Muscle layer of colon (tissue), 2 donors: Measurements from ENCODE around the gene TOR4A.

Experiments
- H3K27ac ChIP-seq: one replicate; pipeline ENCODE4 v1.7.0; 2013; ENCODE audit warnings: low read depth, mild to moderate bottlenecking, low read length, moderate library complexity
- H3K27me3 ChIP-seq, 2 donors: one replicate each; pipeline ENCODE4 v1.7.0; 2013; ENCODE audit warnings: low read length in 2 of 2, mild to moderate bottlenecking in 2 of 2; ENCODE audit not compliant: insufficient read depth in 2 of 2, control insufficient read depth in 1 of 2
- H3K36me3 ChIP-seq: one replicate; pipeline ENCODE4 v1.7.0; 2013; ENCODE audit warnings: mild to moderate bottlenecking, low read length; ENCODE audit not compliant: insufficient read depth
- H3K4me1 ChIP-seq: one replicate; pipeline ENCODE4 v1.7.0; 2013; ENCODE audit warnings: mild to moderate bottlenecking, low read length; ENCODE audit not compliant: insufficient read depth
- H3K4me3 ChIP-seq, 2 donors: one replicate each; pipeline ENCODE4 v1.7.0; 2013; ENCODE audit warnings: low read length in 2 of 2, low read depth in 1 of 2, mild to moderate bottlenecking in 1 of 2, moderate library complexity in 1 of 2
- H3K9ac ChIP-seq: one replicate; pipeline ENCODE4 v1.7.0; 2013; ENCODE audit warnings: low read length
- H3K9me3 ChIP-seq: one replicate; pipeline ENCODE4 v1.7.0; 2013; ENCODE audit warnings: mild to moderate bottlenecking, low read length
- donor health status: abdominal sarcoma.
- donor health status: Adenocarcinoma of cecum.

TOR4A gene

DNA sequence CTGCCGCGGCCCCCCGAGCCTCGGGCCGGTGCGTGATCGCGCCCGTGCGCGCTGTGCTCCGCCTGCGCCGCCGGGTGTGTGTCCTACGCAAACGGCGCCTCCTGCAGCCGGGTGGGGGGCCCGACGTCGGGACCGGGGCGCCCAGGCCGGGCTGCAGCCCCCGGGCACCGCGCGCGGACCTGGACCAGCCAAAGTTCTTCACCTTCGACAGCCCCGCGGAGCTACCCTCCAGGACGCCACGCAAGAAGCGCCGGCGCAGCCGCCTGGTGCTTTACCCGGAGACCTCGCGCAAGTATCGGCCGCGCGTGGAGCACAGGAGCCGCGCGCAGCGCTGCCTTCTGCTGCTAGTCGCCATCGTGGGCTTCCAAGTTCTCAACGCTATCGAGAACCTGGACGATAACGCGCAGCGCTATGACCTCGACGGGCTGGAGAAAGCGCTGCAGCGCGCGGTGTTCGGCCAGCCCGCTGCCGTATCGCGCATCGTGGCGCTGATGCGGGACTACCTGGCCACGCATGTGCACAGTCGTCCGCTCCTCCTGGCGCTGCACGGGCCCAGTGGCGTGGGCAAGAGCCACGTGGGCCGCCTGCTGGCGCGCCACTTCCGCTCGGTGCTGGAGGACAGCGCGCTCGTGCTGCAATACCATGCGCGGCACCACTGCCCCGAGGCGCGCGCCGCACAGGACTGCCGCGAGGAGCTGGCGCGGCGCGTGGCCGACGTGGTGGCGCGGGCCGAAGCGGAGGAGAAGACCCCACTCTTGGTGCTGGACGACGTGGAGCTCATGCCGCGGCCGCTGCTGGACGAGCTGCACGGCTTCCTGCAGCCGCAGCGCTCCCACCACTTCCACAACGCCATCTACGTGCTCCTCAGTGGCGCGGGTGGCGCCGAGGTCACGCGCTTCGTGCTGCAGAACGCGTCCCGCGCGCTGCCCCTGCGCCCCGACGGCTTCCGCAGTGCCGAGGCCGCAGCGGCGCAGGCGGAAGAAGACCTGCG lies 1.5 kb downstream of the TOR4A start:
- peaks cover 0 to 57% of the 10 kb centered on the region in 2 donors for H3K27me3 ChIP-seq

DNA sequence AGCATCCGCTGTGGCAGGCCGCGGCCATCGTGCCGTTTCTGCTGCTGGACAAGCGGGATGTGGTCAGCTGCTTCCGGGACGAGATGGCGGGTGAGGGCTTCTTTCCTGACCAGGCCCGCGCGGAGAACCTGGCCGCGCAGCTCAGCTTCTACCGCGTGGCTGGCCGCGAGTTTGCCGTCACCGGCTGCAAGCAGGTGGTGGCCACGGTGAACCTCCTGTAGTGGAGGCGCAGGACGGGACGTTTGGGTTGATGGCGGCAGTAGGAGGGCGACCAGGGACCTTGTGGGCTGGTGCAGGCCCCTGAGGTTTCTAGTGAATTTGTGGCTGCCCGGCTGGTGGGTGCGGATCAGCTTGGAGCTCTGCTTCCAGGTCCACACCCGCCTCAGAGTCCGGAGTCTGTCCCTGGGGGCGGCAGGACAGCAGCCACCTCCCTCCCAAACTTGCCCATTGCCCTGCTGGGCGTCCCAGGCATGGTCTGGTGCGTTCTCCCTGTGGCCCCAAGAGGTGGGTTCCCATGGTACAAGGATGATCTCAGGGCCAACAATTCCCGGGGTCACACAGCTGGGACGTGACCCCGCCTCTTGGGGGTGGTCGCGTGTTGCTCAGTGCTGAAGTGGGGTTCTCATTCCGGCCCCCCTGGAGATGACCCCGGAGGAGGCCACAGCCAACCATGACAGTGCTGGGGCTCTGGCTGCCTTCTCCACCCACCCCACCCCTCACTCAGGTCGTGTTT lies 2.4 kb downstream of the TOR4A start:
- H3K4me3 ChIP-seq, result no peak overlapping the region
- H3K36me3 ChIP-seq, result no peaks in the 10 kb centered on the region

More for the DNA sequence above, 1.5 kb downstream of the TOR4A start:
- Histone ChIP-seq H3K4me3 (no peak overlapping the region), H3K36me3 (no peaks in the 10 kb centered on the region), H3K9me3 (no peaks in the 10 kb centered on the region), H3K27ac (no peak overlapping the region), H3K4me1 (peaks cover 4% of the 10 kb centered on the region), H3K9ac (no peak overlapping the region)

DNA sequence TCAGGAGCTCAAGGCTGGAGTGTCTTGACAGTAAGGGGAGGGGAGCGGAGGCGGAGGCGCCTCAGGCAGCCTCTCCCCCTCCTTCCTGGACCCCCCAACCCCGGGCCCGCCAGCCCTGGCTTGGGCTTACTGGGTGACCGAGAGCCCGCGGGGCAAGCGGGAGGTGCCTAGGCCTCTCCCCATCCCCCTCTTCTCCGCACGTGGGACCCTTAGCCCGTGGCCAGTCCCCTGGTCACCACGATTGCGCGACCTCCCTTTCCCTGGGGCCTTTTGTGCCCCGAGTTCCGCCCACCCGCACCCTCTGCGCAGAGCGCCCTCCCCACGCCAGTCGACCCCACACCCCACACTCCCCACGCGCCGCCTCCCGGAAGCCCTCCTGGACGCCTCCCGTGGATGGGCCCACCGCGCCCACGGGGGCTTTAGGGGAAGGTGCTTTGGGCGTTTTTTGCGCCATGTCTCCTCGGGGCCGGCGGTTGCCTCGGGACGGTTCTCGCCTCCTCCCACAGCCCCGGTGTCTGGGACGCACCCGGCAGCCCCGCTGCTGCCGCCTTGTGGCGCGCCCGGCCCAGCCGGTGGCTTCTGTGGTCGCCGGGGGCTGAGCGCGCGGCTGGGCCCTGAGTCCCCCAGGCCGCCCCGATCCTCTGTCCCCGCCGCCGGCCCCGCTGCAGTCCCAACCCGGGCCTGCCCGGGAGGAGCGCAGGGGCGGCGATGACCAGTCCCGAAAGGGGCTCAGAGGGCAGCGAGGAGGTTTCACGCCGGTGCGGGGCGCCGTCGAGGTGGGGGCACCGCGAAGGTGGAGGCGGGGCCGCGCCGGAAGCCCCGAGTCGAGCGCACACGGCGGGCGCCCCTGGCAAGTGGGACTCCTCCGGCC lies 3.2 kb downstream of the TOR4A start:
- Histone ChIP-seq H3K27me3 (peaks cover 0 to 52% of the 10 kb centered on the region in 2 donors), H3K9me3 (no peaks in the 10 kb centered on the region), H3K27ac (no peak overlapping the region), H3K36me3 (no peaks in the 10 kb centered on the region), H3K4me3 (no peak overlapping the region), H3K9ac (no peak overlapping the region), H3K4me1 (peaks cover 4% of the 10 kb centered on the region)

More for the DNA sequence above, 2.4 kb downstream of the TOR4A start:
- peaks cover 0 to 52% of the 10 kb centered on the region in 2 donors for H3K27me3 ChIP-seq
- no peaks in the 10 kb centered on the region for H3K9me3 ChIP-seq
- no peak overlapping the region for H3K9ac ChIP-seq
- H3K27ac ChIP-seq, result no peak overlapping the region
- peaks cover 4% of the 10 kb centered on the region for H3K4me1 ChIP-seq

DNA sequence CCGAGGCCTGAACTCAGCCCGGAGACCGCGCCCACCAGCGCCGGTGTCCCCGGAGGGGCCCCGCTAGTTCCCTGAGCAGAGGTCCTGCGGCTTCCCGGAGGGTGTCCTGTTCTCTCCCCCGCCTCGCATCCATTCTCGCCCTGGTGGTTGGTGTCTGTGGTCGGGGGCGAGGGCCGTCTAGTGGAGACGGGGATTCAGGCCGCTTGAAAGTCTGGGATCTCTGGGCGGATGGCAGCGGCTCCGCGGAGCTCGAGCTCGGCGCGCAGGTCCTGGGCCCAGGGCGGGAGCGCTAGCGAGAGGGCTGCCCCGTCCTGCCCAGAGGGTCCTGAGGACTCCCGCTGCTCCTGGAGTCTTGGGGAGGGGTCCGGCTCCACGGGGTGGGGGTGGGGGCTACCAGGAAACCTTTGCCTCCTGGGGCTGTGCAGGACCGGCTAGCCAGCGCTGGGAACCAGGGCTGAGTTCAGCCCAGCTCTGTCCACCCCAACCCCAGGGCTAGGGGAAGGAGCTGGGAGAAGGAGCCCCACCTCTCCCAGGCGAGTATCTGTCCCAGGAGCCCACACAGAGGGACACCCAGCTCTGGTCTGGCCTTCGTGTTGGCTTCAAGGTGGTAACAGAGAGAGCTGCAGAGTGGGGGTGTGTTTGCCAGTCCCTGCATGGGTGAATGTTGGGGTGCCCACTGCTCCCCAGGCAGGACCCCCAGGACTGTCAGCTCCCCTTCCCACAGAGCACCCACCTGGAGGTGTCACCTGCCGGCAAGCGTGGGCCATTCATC lies 4.0 kb downstream of the TOR4A start:
- no peak overlapping the region for H3K27ac ChIP-seq
- H3K9ac ChIP-seq, result no peak overlapping the region

DNA sequence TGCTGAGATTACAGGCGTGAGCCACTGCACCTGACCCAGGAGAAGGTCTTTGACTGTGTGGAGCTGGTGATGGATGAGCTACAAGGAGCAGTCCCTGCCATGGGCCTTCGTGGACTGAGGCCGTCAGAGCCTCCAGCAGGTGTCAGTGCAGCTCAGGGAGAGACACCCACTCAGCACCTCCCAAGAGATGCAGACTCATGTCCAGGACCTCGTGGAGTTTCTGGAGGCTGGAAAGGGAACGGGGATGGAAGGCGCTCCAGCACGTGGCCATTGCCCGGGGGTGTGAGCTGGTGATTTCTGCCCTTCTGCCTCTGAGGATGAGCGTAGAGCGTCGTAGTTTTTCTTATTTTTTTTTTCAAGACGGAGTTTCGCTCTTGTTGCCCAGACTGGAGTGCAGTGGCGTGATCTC lies 9.5 kb downstream of the TOR4A start:
- H3K4me3 ChIP-seq, result no peak overlapping the region
- no peak overlapping the region for H3K9ac ChIP-seq
- H3K36me3 ChIP-seq, result no peaks in the 10 kb centered on the region
- no peaks in the 10 kb centered on the region for H3K4me1 ChIP-seq
- no peak overlapping the region for H3K27ac ChIP-seq
- H3K27me3 ChIP-seq, result peaks cover 0 to under 1% of the 10 kb centered on the region in 2 donors
- no peaks in the 10 kb centered on the region for H3K9me3 ChIP-seq

More for the DNA sequence above, 4.0 kb downstream of the TOR4A start:
- H3K4me1 ChIP-seq, result peaks cover under 1% of the 10 kb centered on the region
- H3K9me3 ChIP-seq, result no peaks in the 10 kb centered on the region
- peaks cover 0 to 46% of the 10 kb centered on the region in 2 donors for H3K27me3 ChIP-seq
- H3K4me3 ChIP-seq, result no peak overlapping the region
- no peaks in the 10 kb centered on the region for H3K36me3 ChIP-seq

DNA sequence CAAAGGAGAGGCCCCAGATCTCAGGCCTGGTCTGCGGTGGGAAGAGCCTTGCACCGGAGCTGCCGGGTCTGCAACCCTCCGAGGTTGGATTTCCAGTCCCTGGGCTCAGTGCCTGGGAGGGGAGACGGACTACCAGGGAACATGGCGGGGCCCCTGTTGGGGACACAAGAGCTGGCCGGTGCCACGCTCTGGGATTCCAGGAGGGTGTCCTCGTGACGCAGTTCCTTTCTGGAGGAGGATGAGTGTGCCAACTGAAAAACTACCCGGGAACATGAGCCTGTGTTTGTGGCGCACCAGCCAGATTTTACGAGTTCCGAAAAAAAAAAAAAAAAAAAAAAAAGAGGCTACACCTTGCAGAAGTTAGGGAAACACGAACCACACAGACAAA lies 15.6 kb downstream of the TOR4A start:
- H3K9ac ChIP-seq, result no peak overlapping the region
- no peak overlapping the region for H3K27ac ChIP-seq
- H3K36me3 ChIP-seq, result no peaks in the 10 kb centered on the region
- H3K9me3 ChIP-seq, result peaks cover 10% of the 10 kb centered on the region
- peaks cover 38 to 45% of the 10 kb centered on the region in 2 donors for H3K27me3 ChIP-seq
- no peaks in the 10 kb centered on the region for H3K4me1 ChIP-seq
- no peak overlapping the region for H3K4me3 ChIP-seq

DNA sequence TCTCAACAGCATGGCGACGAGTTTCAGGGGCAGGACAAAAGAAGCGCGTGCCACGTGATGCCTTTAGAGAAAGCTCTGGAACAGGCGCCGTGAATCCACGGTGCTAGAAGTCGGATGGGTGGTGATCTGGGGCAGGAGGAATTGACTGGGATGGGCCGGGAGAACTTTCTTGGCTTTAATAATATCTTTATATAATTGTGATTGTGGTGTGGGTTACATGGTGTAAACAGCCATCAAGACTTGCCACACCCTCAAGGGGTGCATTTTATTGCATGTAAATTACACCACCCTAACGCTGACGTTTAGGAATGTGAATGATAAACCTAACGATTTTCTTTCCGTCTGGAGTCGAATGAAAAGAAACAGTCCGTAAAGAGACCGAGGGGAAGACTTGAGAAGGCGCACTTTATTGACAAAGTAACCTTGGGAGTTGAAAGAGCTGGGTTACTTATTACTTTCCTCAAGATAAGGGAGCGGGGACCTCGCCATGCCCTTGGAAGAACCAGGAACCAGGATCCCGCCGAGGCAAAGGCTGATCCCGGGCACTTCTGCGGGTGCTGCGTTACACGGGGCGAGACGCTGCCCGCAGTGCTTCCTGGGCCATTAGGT lies 16.1 kb downstream of the TOR4A start:
- Histone ChIP-seq H3K4me1 (no peaks in the 10 kb centered on the region), H3K9ac (no peak overlapping the region), H3K27ac (no peak overlapping the region), H3K4me3 (no peak overlapping the region), H3K9me3 (peaks cover 10% of the 10 kb centered on the region), H3K36me3 (no peaks in the 10 kb centered on the region), H3K27me3 (peaks cover 43 to 50% of the 10 kb centered on the region in 2 donors)

DNA sequence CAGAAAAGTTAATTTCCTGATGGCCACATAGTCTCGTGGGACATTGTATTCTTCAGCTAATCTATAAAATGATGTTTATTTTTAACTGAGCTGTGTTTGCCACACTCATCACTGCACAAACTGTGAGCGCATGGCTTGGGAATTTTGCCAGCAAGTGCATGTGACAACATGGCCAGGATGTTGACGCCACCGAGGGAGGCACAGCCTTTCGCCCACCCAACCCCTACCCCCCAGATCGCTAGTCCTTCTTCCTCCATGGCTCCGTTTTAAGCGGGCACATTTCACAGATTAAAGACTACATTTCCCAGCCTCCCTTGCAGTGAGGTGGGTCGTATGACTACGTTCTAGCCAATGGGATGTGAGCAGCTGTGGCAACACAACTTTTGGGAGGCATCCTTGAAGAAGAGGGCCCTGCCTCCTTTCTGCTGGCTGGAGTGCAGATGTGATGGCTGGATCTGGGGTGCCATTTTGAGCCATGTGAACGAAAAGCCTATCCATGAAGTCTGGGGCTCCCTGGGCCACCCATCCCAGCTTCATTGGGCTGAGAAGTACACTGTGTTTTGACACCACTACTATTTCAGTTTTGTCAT lies 16.7 kb downstream of the TOR4A start:
- H3K9me3 ChIP-seq, result peaks cover 10% of the 10 kb centered on the region
- H3K9ac ChIP-seq, result no peak overlapping the region
- H3K27me3 ChIP-seq, result peaks cover 49 to 56% of the 10 kb centered on the region in 2 donors
- H3K36me3 ChIP-seq, result no peaks in the 10 kb centered on the region
- H3K4me3 ChIP-seq, result no peak overlapping the region
- no peak overlapping the region for H3K27ac ChIP-seq
- H3K4me1 ChIP-seq, result no peaks in the 10 kb centered on the region

DNA sequence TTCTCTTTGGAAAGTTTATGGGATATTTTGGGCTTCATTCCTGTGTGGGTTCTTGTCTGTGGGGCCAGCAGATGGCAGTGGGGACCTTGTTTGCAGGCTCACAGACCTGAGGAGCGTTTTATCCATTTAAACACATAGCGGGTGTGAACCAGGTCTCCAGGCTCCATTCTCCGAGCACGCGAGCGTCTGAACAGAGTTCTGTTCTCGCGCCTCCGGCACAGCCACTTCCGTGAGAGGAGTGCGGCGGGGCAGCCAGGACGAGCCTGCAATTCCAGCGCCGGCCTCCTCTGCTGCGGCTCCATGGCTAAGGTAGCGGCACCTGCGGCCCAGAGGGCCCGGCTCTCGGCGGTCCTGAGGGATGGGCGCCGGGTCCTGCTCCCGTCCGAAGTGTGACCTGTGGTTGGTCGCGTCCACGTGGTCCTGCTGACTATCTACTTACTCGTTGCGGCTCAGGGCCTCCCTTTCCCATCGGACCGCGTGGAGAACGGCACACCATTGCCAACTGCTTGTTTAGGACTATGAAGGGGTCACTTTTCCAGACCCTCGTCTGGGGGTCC lies 17.2 kb downstream of the TOR4A start:
- Histone ChIP-seq H3K4me3 (no peak overlapping the region), H3K27ac (no peak overlapping the region), H3K9me3 (peaks cover 10% of the 10 kb centered on the region), H3K27me3 (peaks cover 53 to 62% of the 10 kb centered on the region in 2 donors), H3K36me3 (no peaks in the 10 kb centered on the region), H3K4me1 (no peaks in the 10 kb centered on the region), H3K9ac (no peak overlapping the region)
